Glutamatergic neuron (in vitro differentiated cells): Measurements from ENCODE around the gene RARS2. TPM values are rescaled to one million over a fixed set of nuclear protein-coding genes. Genes with fewer than 3 reads are reported as not detected.

ENCODE experiments used
- DNase-seq: peaks from one replicate; pipeline ENCODE4 v3.0.0; 2022
- H3K27ac Mint-ChIP-seq: one replicate; pipeline ENCODE4 v1.8.0; 2020; ENCODE audit warnings: mild to moderate bottlenecking, mixed read lengths, inconsistent platforms; ENCODE audit not compliant: unreplicated experiment
- H3K27me3 Mint-ChIP-seq: one replicate; pipeline ENCODE4 v1.8.0; 2020; ENCODE audit warnings: mild to moderate bottlenecking, moderate library complexity, mixed read lengths, inconsistent platforms; ENCODE audit not compliant: unreplicated experiment
- H3K36me3 Mint-ChIP-seq: one replicate; pipeline ENCODE4 v1.8.0; 2020; ENCODE audit warnings: mild to moderate bottlenecking, mixed read lengths, inconsistent platforms; ENCODE audit not compliant: unreplicated experiment
- H3K4me1 Mint-ChIP-seq: one replicate; pipeline ENCODE4 v1.8.0; 2020; ENCODE audit warnings: mild to moderate bottlenecking, low read depth, mixed read lengths, inconsistent platforms; ENCODE audit not compliant: unreplicated experiment
- H3K4me3 Mint-ChIP-seq: one replicate; pipeline ENCODE4 v1.8.0; 2020; ENCODE audit warnings: mild to moderate bottlenecking, mixed read lengths, inconsistent platforms; ENCODE audit not compliant: unreplicated experiment
- H3K9me3 Mint-ChIP-seq: one replicate; pipeline ENCODE4 v1.8.0; 2020; ENCODE audit warnings: mild to moderate bottlenecking, moderate library complexity, mixed read lengths, inconsistent platforms; ENCODE audit not compliant: unreplicated experiment
- CTCF ChIP-seq: fragments of 200-600 bp; sonication (generic); IDR thresholded peaks from one replicate; pipeline ENCODE4 v1.5.0; 2021; ENCODE audit not compliant: partially characterized antibody, unreplicated experiment
- total RNA-seq: library from RNA; stranded (reverse); fragmentation: NEBNext Ultra II Directional; extraction: Animal tissue kit (Norgen Biotek cat#: 25700); gene quantifications from one replicate; pipeline ENCODE4 v1.2.1, GENCODE V29; 2021; ENCODE audit not compliant: unreplicated experiment

RARS2 gene
- total RNA-seq, 1 donor from 2014 or later: 42.0 TPM

GRCh38 chr6:87583822-87584221 is 6.0 kb downstream of the RARS2 start:
- H3K9me3 Mint-ChIP-seq: peaks cover 2% of the 10 kb centered on the region
- no peak for TF ChIP-seq CTCF
- DNase-seq: no peak
- H3K4me3 Mint-ChIP-seq: no peak overlapping the region
- no peaks in the 10 kb centered on the region for H3K36me3 Mint-ChIP-seq
- H3K4me1 Mint-ChIP-seq: peaks cover 11% of the 10 kb centered on the region
- peaks cover 2% of the 10 kb centered on the region for H3K27me3 Mint-ChIP-seq
- no peak overlapping the region for H3K27ac Mint-ChIP-seq

- Mint-ChIP-seq H3K27me3 (peaks cover 4% of the 10 kb centered on the region), H3K4me1 (peaks cover 2% of the 10 kb centered on the region), H3K4me3 (no peak overlapping the region), H3K9me3 (no peaks in the 10 kb centered on the region), H3K36me3 (no peaks in the 10 kb centered on the region), H3K27ac (no peak overlapping the region)
- DNase-seq: no peak
- TF ChIP-seq CTCF: no peak
These were observed 14.4 kb downstream of the RARS2 start for GRCh38 chr6:87575423-87575822.

GRCh38 chr6:87574237-87574804 is 15.5 kb downstream of the RARS2 start:
- Mint-ChIP-seq H3K36me3 (no peaks in the 10 kb centered on the region), H3K4me1 (peaks cover under 1% of the 10 kb centered on the region), H3K27me3 (peaks cover 4% of the 10 kb centered on the region), H3K4me3 (no peak overlapping the region), H3K27ac (no peak overlapping the region), H3K9me3 (no peaks in the 10 kb centered on the region)
- no peak for TF ChIP-seq CTCF
- no peak for DNase-seq

DNA sequence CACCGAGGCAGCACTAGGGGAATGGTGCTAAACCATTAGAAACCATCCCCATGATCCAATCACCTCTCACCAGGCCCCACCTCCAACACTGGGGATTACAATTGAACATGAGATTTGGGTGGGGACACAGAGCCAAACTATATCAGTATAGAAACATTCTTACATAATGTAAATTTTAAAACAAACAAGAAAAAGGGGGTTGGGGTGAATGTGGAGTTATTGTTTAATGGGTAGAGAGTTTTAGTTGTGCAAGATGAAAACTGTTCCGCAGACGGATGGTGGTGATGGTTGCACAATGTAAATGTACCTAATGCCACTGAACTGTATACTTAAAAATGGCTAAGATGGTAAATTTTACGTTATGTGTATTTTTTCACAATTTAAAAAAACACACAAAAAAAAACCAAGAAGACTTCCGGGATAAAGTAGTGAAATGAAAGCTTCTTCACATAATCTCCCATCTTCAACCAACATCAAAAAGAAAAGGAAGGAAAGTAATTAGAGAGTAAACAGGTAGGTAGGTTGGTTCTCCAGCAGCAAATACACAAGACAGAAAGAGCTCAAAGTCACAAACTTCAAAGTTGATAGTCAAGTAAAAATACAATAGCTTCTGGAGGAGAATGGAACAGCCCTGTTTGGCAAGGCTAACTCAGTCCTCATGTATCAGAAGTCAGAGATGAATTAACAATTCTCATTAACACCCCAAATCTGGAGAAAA is 16.3 kb downstream of the RARS2 start:
- H3K4me1 Mint-ChIP-seq: no peaks in the 10 kb centered on the region
- H3K36me3 Mint-ChIP-seq: no peaks in the 10 kb centered on the region
- no peaks in the 10 kb centered on the region for H3K9me3 Mint-ChIP-seq
- no peak for TF ChIP-seq CTCF
- DNase-seq: no peak
- peaks cover 4% of the 10 kb centered on the region for H3K27me3 Mint-ChIP-seq
- H3K4me3 Mint-ChIP-seq: no peak overlapping the region
- H3K27ac Mint-ChIP-seq: no peak overlapping the region

DNA sequence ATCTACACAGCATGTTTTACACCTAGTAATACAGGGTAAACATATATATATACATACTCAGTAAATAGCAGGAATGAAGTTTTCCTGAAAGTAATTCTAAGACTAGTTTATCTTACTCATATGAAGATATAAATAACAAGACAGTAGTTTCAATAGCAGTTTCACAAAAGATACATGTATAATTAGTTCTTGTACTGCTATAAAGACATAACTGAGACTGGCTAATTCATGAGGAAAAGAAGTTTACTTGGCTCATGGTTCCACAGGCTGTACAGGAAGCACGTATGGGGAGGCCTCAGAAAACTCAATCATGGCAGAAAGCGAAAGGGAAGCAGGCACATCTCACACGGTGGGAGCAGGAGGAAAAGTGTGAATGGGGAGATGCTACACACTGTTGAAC is 16.9 kb downstream of the RARS2 start:
- H3K4me1 Mint-ChIP-seq: no peaks in the 10 kb centered on the region
- no peaks in the 10 kb centered on the region for H3K9me3 Mint-ChIP-seq
- TF ChIP-seq CTCF: no peak
- no peak overlapping the region for H3K27ac Mint-ChIP-seq
- DNase-seq: no peak
- H3K27me3 Mint-ChIP-seq: peaks cover 4% of the 10 kb centered on the region
- H3K36me3 Mint-ChIP-seq: no peaks in the 10 kb centered on the region
- H3K4me3 Mint-ChIP-seq: no peak overlapping the region
